Lower leg skin (tissue), 3 donors: ENCODE results near the gene UBE2G1.

Experiments
- POLR2A ChIP-seq, 2 donors: fragments of 450-650 bp; IDR thresholded peaks; one replicate each; pipeline ENCODE4 v1.6.1; 2016 to 2017; ENCODE audit warnings: antibody characterized with exemption in 2 of 2, mild to moderate bottlenecking in 1 of 2, moderate library complexity in 1 of 2
- TF ChIP-seq, protein P1 (sequence below), 3 donors: fragments of 450-650 bp; IDR thresholded peaks; one replicate each; pipeline ENCODE4 v1.5.1; 2016; ENCODE audit warnings: antibody characterized with exemption in 3 of 3, mild to moderate bottlenecking in 3 of 3, moderate library complexity in 2 of 3

GRCh38 chr17:4307179-4307930, 59.1 kb downstream of the UBE2G1 start:
- TF ChIP-seq, protein P1, sequence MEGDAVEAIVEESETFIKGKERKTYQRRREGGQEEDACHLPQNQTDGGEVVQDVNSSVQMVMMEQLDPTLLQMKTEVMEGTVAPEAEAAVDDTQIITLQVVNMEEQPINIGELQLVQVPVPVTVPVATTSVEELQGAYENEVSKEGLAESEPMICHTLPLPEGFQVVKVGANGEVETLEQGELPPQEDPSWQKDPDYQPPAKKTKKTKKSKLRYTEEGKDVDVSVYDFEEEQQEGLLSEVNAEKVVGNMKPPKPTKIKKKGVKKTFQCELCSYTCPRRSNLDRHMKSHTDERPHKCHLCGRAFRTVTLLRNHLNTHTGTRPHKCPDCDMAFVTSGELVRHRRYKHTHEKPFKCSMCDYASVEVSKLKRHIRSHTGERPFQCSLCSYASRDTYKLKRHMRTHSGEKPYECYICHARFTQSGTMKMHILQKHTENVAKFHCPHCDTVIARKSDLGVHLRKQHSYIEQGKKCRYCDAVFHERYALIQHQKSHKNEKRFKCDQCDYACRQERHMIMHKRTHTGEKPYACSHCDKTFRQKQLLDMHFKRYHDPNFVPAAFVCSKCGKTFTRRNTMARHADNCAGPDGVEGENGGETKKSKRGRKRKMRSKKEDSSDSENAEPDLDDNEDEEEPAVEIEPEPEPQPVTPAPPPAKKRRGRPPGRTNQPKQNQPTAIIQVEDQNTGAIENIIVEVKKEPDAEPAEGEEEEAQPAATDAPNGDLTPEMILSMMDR (IDR thresholded peaks at IDR 0.05): no peak
- TF ChIP-seq POLR2A (IDR thresholded peaks at IDR 0.05): no peak
